ENCODE results near the gene H1-8. TPM values are rescaled to one million over a fixed set of nuclear protein-coding genes. Genes with fewer than 3 reads are reported as not detected.

The H1-8 gene
- polyA plus RNA-seq, 1 experiment: not detected

GRCh38 chr3:129567176-129567705, 24.3 kb downstream of the H1-8 start:
- no peaks in the 10 kb centered on the region for H3K27me3 ChIP-seq (ENCODE audit: control insufficient read depth, insufficient read depth, low read length)
- CTCF ChIA-PET: interaction anchor here (2.4 kb wide), 1 partner anchor 77 kb away, joined by 9 read pairs; no protein-coding TSS in a partner anchor
- DNase-seq (ENCODE audit: low read depth, low spot score): no peak
- POLR2A ChIA-PET: interaction anchor here (0.6 to 0.8 kb wide), 2 partner anchors 33 to 195 kb away, joined by 3 to 4 read pairs; no protein-coding TSS in a partner anchor
- TF ChIP-seq CTCF (IDR thresholded peaks at IDR 0.05; ENCODE audit: low read depth, low read length): no peak
- no peak overlapping the region for H3K4me3 ChIP-seq (ENCODE audit: low read depth, low read length)
- H3K9me3 ChIP-seq (ENCODE audit: control insufficient read depth, insufficient read depth, low read length): no peaks in the 10 kb centered on the region; the same call in 1 of the 2 replicates
- H3K27ac ChIP-seq (ENCODE audit: low read depth, low read length): no peak overlapping the region

- DNase-seq (ENCODE audit: low read depth, low spot score): no peak
- CTCF ChIA-PET: no interaction called here
- Histone ChIP-seq H3K27me3 (ENCODE audit: control insufficient read depth, insufficient read depth, low read length) (no peaks in the 10 kb centered on the region), H3K4me3 (ENCODE audit: low read depth, low read length) (no peak overlapping the region), H3K27ac (ENCODE audit: low read depth, low read length) (no peak overlapping the region), H3K9me3 (ENCODE audit: control insufficient read depth, insufficient read depth, low read length) (no peaks in the 10 kb centered on the region)
- POLR2A ChIA-PET: interaction anchor here (0.6 kb wide), 1 partner anchor 194 kb away, joined by 4 read pairs; no protein-coding TSS in a partner anchor
- no peak for TF ChIP-seq CTCF (IDR thresholded peaks at IDR 0.05; ENCODE audit: low read depth, low read length)
Observed at GRCh38 chr3:129567939-129568338, 25.0 kb downstream of the H1-8 start.

- TF ChIP-seq CTCF (IDR thresholded peaks at IDR 0.05; ENCODE audit: low read depth, low read length): no peak
- Histone ChIP-seq H3K4me3 (ENCODE audit: low read depth, low read length) (no peak overlapping the region), H3K27me3 (ENCODE audit: control insufficient read depth, insufficient read depth, low read length) (no peaks in the 10 kb centered on the region), H3K27ac (ENCODE audit: low read depth, low read length) (no peak overlapping the region), H3K9me3 (ENCODE audit: control insufficient read depth, insufficient read depth, low read length) (no peaks in the 10 kb centered on the region)
- ChIA-PET CTCF (no interaction called here), POLR2A (no interaction called here)
- no peak for DNase-seq (ENCODE audit: low read depth, low spot score)
Observed at GRCh38 chr3:129569856-129570255, 26.9 kb downstream of the H1-8 start.

- H3K4me3 ChIP-seq (ENCODE audit: low read depth, low read length): no peak overlapping the region
- no peak for DNase-seq (ENCODE audit: low read depth, low spot score)
- no peaks in the 10 kb centered on the region for H3K9me3 ChIP-seq (ENCODE audit: control insufficient read depth, insufficient read depth, low read length)
- ChIA-PET POLR2A (interaction anchor here (0.6 kb wide), 1 partner anchor 188 kb away, joined by 3 read pairs; no protein-coding TSS in a partner anchor), CTCF (no interaction called here)
- TF ChIP-seq CTCF (IDR thresholded peaks at IDR 0.05; ENCODE audit: low read depth, low read length): no peak
- H3K27ac ChIP-seq (ENCODE audit: low read depth, low read length): no peak overlapping the region
- H3K27me3 ChIP-seq (ENCODE audit: control insufficient read depth, insufficient read depth, low read length): no peaks in the 10 kb centered on the region
Observed at GRCh38 chr3:129571605-129572547, 28.9 kb downstream of the H1-8 start.

- no peak for TF ChIP-seq CTCF (IDR thresholded peaks at IDR 0.05; ENCODE audit: low read depth, low read length)
- H3K27ac ChIP-seq (ENCODE audit: low read depth, low read length): no peak overlapping the region
- no peak for DNase-seq (ENCODE audit: low read depth, low spot score)
- ChIA-PET CTCF (no interaction called here), POLR2A (no interaction called here)
- H3K4me3 ChIP-seq (ENCODE audit: low read depth, low read length): no peak overlapping the region
- H3K9me3 ChIP-seq (ENCODE audit: control insufficient read depth, insufficient read depth, low read length): no peaks in the 10 kb centered on the region
- H3K27me3 ChIP-seq (ENCODE audit: control insufficient read depth, insufficient read depth, low read length): no peaks in the 10 kb centered on the region
Observed at GRCh38 chr3:129572603-129573002, 29.6 kb downstream of the H1-8 start.
